ENCODE measurements around the gene COPS3.

COPS3 gene

DNA sequence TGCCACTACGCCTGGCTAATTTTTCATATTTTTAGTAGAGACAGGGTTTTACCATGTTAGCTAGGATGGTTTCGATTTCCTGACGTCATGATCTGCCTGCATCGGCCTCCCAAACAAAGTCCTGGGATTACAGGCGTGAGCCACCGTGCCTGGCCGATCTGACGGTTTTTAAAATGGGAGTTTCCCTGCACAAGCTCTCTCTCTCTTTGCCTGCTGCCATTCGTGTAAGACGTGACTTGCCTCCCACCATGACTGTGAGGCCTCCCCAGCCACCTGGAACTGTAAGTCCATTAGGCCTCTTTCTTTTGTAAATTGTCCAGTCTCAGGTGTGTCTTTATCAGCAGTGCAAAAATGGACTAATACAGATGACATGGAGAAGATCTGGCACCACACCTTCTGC lies 39.4 kb downstream of the COPS3 start:
- DNase-seq (ENCODE audit: low read depth in 3 of 3), result no peak

DNA sequence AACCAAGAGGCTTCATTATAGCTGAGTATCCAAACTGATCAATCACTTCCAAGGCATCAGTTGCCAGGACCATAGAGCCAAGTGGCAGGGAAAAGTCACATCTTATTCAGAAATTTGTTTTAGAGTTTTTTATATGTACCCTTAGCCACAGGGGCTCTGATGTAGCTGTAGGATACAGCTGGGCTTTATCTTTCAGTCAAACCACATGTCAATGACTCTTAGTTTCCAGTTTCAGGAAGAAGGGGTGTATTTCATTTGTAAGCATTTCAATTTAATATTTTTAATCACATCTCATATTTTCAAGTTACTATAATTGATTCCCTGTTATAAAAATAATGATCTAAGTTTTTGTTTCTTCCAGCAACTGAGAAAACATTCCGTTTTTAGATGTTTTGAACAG lies 41.2 kb downstream of the COPS3 start:
- DNase-seq (ENCODE audit: low read depth in 3 of 3), result no peak

DNA sequence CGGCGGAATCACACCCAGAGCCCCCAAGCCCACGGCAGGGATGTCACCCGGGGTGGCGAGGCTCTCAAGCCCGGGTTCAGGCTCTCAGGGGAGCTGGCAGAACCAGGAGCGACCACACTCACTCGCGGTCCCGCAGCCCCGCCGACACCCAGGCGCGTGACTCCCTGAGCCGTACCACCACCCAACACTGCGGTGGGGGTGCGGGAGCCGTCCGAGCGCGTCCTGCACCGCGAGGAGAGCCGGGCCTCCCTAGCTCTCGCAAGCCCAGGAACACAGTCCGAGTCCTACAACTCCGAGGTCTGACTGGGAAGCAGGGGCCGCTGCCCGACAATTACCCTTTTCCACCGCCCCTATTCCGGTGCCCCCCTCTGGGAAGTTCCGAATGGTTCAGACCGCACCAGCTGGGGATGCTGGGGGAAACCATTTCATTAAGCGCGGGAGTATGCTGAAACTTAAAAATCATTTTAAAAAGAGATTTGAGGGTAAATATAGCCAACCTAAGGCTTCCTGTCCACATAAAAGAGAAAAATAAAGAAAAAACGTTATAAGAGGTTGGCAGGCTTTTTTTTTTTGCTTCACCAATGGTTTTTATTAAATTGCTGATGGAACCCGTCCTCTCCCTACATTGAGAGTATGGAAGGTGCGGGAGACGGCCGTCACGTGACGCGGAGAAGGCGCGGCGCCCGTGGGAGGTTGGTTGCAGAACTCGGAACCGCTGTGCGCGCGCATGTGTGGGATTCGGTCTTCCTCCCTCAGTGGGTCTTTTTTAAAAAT lies 43.8 kb downstream of the COPS3 start, which contains the start of gene FLCN:
FLCN (minus strand) TSS at position 143 of the 774 bp plus-strand sequence. CDS start 9,031 bp downstream, outside the sequence.
- peak; percentile 72 to 82 (median 76) for DNase-seq (ENCODE audit: low read depth in 3 of 3)

DNA sequence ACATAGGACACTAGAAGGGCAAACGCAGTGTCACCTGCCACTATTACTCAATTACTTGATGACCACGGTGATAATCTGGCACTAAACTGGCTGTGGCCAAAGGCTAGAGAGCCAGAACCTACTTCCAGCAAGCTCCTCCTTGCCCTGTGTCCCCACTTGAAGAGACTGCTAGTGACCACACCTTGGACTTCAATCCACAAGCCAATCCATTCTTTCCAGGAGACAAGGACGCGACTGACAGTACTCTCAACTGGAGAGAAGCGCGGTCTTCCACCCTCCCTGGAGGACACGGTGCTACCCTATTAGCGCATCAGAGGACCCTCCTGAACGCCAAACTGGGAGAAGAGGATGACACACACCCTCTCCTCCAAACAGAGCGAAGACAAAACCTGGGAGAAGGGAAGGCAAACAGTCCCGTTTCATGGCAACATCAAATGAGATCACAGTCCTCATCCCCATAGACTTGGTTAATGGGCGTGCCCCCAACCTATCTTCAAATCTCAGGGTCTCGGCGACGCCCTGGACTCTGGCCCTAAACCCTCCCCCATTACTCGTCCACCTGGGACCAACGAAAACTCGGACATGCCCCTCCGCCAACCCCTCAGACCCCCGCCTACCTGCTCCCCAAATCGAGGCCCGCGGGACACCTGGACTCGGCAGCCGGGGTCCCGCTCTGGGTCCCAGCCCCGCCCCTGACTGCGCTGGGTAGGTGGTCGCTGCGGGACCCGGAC lies 44.6 kb downstream of the COPS3 start:
- peak in 1 of 3 donors; percentile 13 for DNase-seq (ENCODE audit: low read depth in 3 of 3)

DNA sequence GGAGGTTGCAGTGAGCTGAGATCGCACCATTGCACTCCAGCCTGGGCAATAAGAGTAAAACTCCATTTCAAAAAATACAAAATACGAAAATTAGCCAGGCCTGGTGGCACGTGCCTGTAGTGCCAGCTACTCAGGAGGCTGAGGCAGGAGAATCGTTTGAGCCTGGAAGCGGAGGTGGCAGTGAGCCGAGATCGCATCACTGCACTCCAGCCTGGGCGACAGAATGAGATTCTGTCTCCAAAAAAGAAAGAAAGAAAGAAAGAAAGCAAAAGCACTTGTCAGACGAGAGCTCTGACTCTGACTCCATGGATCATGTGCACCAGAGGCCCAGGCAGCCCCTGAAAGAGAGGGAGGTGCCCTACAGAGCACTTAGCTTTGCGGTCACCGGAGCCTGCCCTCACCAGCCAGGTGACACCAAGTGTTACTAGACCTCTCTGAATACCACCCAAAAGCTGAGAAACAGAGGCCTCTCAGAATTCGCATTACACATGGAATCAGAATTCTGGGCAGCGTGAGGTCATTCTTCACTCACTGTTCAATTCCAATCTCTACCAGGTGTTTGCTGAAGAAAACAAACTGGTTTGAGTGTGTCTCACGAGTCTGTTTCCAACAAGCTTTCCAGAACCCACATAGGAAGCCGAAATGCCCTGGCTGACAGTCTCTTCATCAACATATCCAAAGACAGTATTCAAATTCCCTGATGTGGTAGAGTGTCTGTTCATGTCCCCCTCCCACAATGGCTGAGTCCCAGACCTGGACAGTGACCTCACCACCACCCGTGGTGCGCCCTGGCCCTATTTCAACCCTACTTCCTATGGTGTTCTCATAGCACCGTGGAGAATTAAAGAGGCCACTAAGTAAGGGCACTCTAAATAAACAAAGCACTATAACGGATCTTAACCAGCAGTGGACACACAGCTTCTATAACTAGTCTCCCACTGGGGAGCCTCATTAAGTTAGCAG lies 45.6 kb downstream of the COPS3 start:
- no peak for DNase-seq (ENCODE audit: low read depth in 3 of 3)

DNA sequence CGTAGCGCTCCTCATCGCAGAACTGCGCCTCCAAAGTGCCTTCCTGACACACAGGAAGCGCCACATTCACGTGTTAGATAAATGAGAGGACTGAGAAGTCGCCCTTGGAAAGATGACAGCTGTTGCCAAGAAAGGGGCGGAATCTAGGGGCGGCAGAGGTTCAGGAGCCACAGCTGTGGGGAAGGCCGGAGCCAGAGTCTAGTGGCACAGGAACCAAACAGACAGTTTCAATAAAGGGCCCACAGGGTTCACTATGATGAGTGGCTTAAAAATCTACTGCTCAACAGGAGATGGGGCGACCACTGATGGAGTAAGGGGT lies 48.8 kb downstream of the COPS3 start:
- no peak for DNase-seq (ENCODE audit: low read depth in 3 of 3)

DNA sequence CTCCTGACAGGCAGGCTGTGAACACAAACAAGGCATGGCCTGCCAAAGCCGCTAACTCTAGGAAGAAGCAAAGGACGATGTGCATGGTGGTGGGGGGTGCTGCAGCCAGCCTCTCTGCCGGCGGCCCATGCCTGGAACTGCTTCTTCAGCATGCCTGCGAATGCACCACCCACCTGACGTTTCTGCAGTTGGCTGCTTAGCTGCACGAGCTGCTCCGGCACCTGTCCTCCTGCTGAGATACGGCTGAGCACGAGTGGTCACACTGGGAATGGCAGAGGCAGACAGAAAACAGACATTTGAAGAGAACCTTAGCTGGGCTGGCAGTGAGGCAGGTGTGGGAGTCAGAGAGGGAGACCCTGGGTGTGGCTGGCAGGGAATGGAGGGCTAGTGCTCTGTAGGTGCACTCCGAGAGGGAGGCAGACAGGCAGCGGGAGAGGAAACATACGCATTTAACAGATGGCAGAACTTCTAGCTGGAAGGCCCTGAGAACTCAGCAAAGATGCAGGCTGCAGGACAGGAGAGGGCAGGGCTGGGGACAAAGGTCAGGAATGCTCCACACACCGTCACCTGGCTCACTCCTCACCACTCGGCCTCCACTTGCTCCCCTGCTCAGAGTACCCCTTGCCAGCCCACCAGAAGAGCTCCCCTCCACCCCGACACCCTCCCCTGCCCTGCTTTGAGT lies 49.3 kb downstream of the COPS3 start:
- no peak for DNase-seq (ENCODE audit: low read depth in 3 of 3)

DNA sequence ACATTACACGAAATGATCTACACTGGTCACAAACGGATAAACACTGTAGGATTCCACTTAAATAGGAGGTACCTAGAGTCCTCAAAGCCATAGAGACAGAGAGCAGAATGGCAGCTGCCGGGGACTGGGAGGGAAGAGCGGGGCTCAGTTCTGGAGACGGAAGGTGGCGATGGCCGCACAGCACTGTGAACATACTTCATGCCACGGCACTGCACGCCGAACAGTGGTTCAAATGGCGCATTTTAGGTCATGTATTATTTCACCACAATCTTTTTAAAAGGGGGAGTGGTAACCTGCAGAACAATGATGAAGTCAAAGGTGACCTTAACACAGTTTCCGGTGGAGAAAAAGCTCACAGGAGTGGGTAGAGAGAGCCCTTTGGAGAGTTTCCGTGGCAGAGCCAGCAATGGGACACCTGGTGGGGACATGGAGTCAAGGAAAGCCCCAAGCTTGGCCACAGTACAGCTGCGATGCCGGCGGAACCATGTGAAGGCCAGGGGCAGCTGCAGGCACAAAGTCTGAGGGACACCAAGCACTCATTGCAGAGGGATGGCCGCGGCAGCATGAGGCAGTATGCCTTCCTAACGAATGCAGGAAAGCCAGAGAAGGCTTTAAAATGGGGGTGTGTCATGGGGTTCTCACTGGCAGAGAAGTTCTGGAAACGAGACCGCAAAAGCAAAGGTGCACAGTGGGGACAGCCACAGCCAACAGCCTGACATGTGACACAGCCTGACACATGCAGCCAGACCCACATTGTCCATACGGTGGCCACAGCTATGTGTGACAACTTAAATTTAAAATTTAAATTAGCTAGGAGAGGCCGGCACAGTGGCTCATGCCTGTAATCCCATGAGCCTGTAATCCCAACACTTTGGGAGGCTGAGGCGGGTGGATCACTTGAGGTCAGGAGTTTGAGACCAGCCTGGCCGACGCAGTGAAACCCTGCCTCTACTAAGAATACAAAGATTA lies 51.3 kb downstream of the COPS3 start:
- no peak for DNase-seq (ENCODE audit: low read depth in 3 of 3)

DNA sequence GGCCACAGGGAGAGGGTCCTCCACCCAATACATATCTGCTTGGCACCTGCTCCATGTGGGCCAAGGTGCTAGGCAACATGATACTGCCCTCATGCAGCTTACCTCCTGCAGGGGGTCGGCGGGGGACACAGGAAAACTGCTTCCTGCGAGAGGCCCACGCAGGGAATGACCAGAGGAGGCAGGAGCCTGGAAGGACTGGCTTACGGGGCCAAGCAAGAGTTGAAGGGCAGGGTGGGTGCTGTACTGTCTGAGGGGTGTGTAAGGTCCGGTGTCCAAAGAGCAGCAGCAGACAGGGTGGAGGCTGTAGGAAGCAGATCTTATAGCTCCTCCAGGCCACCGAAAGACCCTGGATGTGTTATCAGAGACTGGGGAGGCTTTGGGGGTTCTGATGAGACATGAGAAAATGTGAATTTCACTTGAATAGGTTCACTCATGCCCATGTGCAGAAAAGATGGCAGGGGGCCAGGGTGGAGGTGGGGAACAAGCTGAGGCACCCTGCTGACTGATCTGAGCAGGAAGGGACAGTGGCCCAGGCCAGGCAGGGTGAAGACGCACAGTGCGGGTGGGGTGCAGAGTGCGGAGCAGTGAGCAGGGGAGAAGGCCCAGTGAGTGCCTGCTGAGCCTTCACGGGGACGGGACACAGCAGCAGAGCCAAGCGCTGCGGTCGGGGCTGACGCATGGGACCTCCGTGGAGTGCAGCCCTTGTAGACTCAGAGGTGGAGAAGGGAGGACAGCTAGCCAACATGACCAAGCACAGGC lies 52.3 kb downstream of the COPS3 start:
- DNase-seq (ENCODE audit: low read depth in 3 of 3), result no peak

DNA sequence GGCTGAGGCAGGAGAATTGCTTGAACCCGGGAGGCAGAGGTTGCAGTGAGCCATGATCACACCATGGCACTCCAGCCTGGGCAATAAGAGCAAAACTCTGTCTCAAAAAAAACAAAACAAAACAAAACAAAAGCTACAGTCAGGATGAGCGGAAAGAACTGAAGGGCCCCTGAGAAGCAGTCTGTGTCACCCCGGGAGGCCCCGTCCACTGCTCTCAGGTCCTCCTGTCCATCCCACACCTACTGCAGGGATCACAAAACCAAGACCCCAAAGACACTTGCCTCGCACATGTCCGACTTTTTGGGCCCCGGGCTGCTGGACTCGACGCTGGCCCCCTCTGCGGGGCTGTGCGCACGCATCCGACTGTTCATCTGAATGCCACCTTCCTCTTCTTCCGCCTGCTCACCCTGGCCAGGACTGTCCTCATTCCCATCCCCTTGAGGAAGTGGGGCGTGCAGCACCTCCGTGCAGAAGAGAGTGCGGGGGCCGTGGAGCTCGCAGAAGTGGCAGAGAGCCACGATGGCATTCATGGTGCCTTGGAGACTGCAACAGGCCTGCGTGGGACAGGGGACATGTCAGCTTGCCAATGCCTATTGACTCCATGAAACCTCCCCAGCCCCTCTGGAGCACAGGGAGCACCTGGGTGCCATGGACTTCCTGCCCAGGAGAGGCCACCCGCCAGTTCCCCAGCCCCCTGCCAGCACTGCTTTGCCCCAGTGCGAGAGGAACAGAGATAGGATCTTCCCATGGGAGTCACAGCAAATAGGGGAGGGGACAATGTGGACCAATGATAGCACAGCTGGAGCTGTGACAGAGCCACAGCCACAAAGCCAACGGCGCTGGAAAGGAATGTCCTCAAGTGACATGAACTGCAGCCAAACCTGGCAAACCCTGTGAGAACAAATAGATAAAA lies 53.2 kb downstream of the COPS3 start:
- DNase-seq (ENCODE audit: low read depth in 3 of 3), result no peak

DNA sequence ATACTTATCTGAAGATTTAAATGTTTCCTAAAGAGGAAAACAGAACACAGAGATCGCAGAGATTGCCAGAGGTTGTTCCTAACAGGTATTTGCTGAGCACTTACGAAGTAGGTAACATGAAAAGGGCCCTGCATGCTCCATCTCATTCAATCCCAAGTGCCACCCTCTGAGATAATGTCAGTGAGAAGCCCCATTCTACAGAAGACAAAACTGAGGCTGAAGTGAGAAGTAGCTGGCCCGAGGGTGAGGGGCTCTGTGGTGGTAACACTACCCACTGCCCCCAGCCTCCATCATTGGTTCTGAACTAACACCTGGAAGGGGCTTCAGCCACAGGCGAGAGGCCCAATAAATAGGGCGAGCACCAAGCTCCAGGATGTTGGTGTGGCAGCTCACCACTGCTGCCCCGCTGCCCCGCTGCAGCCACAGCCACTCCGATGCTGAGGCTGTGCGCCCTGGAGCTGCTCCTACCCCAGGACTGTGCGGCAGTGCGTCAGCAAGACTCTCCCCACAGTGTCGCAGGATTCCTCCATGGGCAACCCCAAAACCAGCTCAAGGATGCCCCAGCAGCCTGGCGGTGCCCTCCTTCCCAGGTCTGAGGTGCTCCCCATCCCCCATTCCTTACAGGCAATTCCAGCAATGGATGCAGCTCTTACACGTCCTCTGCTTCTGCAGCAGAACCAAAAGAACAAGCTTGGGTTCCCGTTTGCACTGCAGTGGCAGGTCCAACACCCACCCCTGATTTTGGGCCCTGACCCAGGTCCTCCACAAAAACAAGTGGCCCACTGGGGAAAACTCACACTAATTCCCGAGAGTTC lies 54.4 kb downstream of the COPS3 start:
- DNase-seq (ENCODE audit: low read depth in 3 of 3), result no peak

DNA sequence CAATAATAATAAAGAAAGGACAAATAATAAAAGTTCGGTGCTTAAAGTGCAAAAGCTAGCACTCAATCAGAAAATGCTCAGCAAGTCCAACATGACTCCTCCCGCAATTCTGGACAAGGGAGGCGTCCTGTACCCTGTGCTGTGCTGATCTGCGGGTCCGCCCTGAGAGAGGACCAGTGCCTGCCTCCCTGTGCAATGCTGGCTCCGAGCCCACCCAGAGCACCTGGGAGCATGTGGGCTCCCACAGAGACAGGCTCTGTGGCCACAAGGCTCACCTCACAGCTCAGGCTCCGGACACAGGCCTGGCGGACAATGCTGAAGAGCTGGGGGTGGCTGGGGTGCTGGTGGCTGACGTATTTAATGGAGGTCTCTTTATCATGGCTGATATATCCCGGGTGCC lies 55.1 kb downstream of the COPS3 start:
- no peak for DNase-seq (ENCODE audit: low read depth in 3 of 3)

DNA sequence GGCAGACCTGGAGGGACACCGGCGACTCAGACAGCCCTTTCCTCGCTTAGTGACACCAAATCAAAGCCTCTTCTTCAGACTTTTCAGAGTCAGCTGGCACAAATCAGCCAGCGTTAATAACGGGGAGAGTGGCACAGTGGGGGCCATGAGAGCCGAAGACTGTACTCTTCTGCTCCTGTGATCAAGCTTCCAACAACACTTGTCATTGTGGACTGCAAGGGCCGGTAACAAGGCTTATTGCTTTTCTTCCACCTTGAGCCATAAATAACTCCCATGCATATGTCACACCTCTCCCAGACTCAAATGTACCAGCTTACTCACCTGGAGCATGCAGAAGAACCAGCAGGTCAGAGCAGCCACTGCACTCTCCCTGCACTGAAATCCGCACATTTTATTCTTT lies 56.9 kb downstream of the COPS3 start:
- no peak for DNase-seq (ENCODE audit: low read depth in 3 of 3)

DNA sequence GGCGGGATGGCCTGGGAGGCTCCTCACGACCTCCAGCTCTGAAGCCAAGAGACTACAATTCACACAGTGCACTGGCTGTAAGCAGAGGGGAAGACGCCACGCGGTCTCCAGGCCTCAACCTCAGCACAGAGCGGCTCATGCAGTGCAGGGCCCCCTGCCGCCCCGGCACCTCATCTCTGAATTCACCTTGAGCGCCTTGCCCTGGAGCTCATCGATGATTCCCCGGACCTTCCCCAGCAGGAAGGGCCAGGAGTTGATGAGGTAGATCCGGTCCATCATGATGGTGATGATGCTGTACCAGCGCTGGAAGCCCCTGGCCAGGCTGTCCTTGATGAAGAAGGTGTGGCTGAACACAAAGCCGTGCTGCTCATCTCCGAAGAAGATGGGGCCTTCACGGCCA lies 57.3 kb downstream of the COPS3 start:
- no peak for DNase-seq (ENCODE audit: low read depth in 3 of 3)

DNA sequence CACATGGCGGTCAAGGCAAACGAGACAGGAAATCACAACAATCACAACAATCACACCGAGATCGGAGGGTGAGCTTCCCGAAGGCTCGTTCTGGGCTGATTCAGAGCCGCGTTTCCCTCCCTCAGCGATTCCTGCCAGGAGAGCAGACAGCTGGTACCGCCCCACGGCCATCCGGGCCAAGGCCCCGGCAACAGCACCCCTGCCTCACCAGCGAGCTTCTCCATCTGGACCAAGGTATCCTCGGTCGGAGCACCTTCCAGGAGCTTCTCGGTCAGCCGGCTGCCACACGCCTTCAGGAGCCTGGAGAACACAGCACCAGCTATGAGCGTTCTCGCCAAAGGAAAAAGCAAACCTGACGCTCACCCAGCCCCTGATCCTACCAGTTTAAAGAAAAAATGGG lies 59.7 kb downstream of the COPS3 start:
- no peak for DNase-seq (ENCODE audit: low read depth in 3 of 3)

DNA sequence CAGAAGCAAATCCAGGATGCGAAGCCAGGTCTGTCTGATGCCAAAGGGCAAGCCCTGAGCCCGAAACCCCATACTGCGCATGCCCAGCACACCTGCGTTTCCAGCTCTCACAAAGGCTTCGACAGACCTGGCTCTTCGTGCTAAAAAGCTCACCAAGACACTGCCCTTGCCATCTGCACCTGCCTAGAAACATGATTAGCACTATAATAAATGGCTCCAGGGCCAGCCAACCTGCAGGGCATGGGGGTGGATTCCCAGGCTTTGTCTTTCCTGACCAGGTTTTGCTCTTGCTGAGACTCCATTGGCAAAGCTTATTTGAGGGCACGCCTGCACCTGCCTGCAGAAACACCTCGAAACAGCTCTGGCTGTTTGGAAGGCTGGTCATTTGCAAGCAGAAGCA lies 60.5 kb downstream of the COPS3 start:
- DNase-seq (ENCODE audit: low read depth in 3 of 3), result no peak

DNA sequence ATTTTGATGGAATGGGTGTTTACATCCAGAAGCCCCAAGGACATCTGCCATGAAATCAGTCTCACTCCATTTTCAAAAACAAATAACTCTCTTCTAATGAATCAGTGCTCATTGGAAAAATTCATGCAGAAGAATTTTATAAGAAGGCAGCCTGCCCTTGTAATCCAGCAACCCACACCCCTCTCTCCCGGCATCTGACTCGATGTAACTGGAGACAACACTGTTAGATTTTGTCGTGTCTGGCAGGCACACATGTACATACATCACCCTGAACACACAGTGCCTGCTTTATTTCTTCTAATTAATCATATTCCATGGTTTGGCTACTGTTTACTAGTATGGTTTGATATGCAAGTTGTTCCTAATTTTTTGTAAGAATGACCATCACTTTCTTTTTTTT lies 63.1 kb downstream of the COPS3 start:
- no peak for DNase-seq (ENCODE audit: low read depth in 3 of 3)

DNA sequence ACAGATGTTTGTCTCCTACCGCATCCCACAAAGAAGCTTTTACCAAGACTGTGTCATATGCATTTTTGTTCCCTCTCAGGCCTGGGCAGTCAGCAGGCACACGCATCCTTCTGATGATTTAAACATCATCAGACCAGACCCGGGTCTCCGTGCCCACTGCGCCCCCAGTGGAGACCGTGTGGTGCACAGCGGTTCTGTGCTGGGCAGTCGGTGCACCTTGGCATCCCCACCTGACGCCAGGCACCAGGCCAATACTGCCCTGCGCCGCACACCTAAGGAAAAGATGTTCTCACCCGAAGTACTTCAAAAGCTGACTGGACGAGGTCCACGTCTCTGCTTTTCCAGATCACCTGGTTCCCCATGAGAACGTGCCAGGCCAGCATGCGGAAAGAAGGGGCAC lies 64.3 kb downstream of the COPS3 start:
- DNase-seq (ENCODE audit: low read depth in 3 of 3), result no peak
